HG02884 (cell line): ENCODE measurements around the gene PCSK6.
"Not testable (repeated sequence)": the region's sequence is repeated elsewhere in the genome, so short reads cannot be mapped to it uniquely, and the experiment has no call there.

Source experiments
- ATAC-seq: cut with Tn5 transposase; IDR thresholded peaks from one replicate; pipeline ENCODE4 v1.9.1; 2021; ENCODE audit warnings: mild to moderate bottlenecking, moderate library complexity; ENCODE audit not compliant: unreplicated experiment

PCSK6 gene

GRCh38 chr15:101433396-101433795 lies 56.1 kb downstream of the PCSK6 start:
- ATAC-seq: no peak

GRCh38 chr15:101432982-101433381 lies 56.5 kb downstream of the PCSK6 start:
- no peak for ATAC-seq

GRCh38 chr15:101431748-101432147 lies 57.8 kb downstream of the PCSK6 start:
- ATAC-seq: no peak

GRCh38 chr15:101431301-101431700 lies 58.2 kb downstream of the PCSK6 start:
- ATAC-seq: no peak

- no peak for ATAC-seq
These were observed 59.9 kb downstream of the PCSK6 start for GRCh38 chr15:101429646-101430045.

- ATAC-seq: no peak
These were observed 60.3 kb downstream of the PCSK6 start for GRCh38 chr15:101429191-101429590.

- ATAC-seq: no peak
These were observed 60.7 kb downstream of the PCSK6 start for GRCh38 chr15:101428758-101429157.

GRCh38 chr15:101427606-101428487 lies 61.7 kb downstream of the PCSK6 start:
- ATAC-seq: no peak

- ATAC-seq: no peak
These were observed 62.7 kb downstream of the PCSK6 start for GRCh38 chr15:101426761-101427333.

- ATAC-seq: no peak
These were observed 63.6 kb downstream of the PCSK6 start for GRCh38 chr15:101425787-101426365.

- no peak for ATAC-seq
These were observed 64.5 kb downstream of the PCSK6 start for GRCh38 chr15:101424984-101425383.

GRCh38 chr15:101420232-101420631 lies 69.3 kb downstream of the PCSK6 start:
- no peak for ATAC-seq

GRCh38 chr15:101416475-101416874 lies 73.0 kb downstream of the PCSK6 start:
- not testable (repeated sequence) for ATAC-seq

GRCh38 chr15:101413239-101413638 lies 76.3 kb downstream of the PCSK6 start:
- ATAC-seq: no peak

GRCh38 chr15:101411581-101411980 lies 77.9 kb downstream of the PCSK6 start:
- no peak for ATAC-seq

- no peak for ATAC-seq
These were observed 78.4 kb downstream of the PCSK6 start for GRCh38 chr15:101411085-101411484.

- ATAC-seq: no peak
These were observed 78.9 kb downstream of the PCSK6 start for GRCh38 chr15:101410612-101411011.

- ATAC-seq: no peak
These were observed 79.9 kb downstream of the PCSK6 start for GRCh38 chr15:101409621-101410020.

GRCh38 chr15:101407966-101408775 lies 81.3 kb downstream of the PCSK6 start:
- no peak for ATAC-seq

- ATAC-seq: peak; percentile 99
These were observed 82.1 kb downstream of the PCSK6 start for GRCh38 chr15:101407439-101407838.

- no peak for ATAC-seq
These were observed 82.8 kb downstream of the PCSK6 start for GRCh38 chr15:101406526-101407195.
